Measurements from ENCODE around the gene IGFBP3.

DNA sequence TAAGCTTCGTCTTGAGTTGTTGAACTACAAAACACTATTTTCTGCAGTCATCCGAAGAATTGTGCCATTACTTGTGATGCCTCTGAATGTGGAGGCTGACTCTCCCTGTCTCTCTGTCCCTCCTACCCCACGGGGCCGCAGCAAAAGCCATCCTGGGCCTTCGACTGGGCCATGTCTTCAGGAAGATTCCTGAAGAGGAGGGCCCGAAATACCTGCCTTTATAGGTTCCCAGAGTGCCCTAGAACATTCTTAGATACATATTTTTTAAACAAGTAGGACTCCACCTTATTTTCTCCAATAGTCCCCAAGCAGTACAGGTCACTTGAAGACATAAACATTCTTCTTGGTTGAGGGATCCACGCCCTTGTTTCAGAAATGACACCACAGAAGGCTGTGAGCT, 8.1 kb downstream of the IGFBP3 start:
- no peak for TF ChIP-seq POLR2A (IDR thresholded peaks at IDR 0.05)
- TF ChIP-seq CTCF (IDR thresholded peaks at IDR 0.05), result no peak
- no peak for TF ChIP-seq POLR2AphosphoS5 (IDR thresholded peaks at IDR 0.05; ENCODE audit: insufficient read depth in 1 of 2, low read depth in 1 of 2)

All from vagina (tissue), 2 donors.